A673 (cell line): ENCODE measurements around the gene GAN. TPM values are rescaled to one million over a fixed set of nuclear protein-coding genes. Genes with fewer than 3 reads are reported as not detected.

Experiments used
- BruUV-seq: library from RNA; stranded (reverse); fragments of 400-500 nt; replicated peaks from 2 replicates; lab custom pipeline; 2021; lab: Mats Ljungman, UMichigan
- CTCF ChIA-PET: fragments of 300-600 bp; sonication (Branson Sonifier 250); formaldehyde crosslinking; loops from one replicate; lab custom pipeline; 2022; ENCODE audit warnings: antibody characterized with exemption; lab: Charles Lee
- POLR2A ChIA-PET: fragments of 300-600 bp; sonication (Branson Sonifier 250); formaldehyde crosslinking; loops from one replicate; lab custom pipeline; 2022; ENCODE audit warnings: antibody characterized with exemption; ENCODE audit not compliant: low non-redundant PET; lab: Charles Lee
- DNase-seq: peaks from one replicate; pipeline ENCODE4 v3.0.0-alpha.2; 2015; ENCODE audit warnings: low spot score
- H3K27ac ChIP-seq: fragments of 200-600 bp; sonication (generic); 2 replicates; pipeline ENCODE4 v1.5.1; 2016; ENCODE audit warnings: mixed run types, low read depth, mild to moderate bottlenecking, mixed read lengths, antibody characterized with exemption, low read length; ENCODE audit not compliant: poor library complexity, severe bottlenecking
- H3K27me3 ChIP-seq: fragments of 200-600 bp; sonication (generic); replicated peaks from 2 replicates; pipeline ENCODE4 v1.6.1; 2017; ENCODE audit warnings: mixed run types, low read depth, mild to moderate bottlenecking, mixed read lengths, antibody characterized with exemption, low read length; ENCODE audit not compliant: insufficient read depth, poor library complexity
- H3K36me3 ChIP-seq: fragments of 200-600 bp; sonication (generic); 2 replicates; pipeline ENCODE4 v1.6.1; 2016; ENCODE audit warnings: mixed run types, mild to moderate bottlenecking, mixed read lengths, antibody characterized with exemption, low read length; ENCODE audit not compliant: insufficient read depth, poor library complexity, severe bottlenecking
- H3K4me1 ChIP-seq: fragments of 200-600 bp; sonication (generic); 2 replicates; pipeline ENCODE4 v1.6.1; 2017; ENCODE audit warnings: mixed run types, mild to moderate bottlenecking, mixed read lengths, antibody characterized with exemption, low read length; ENCODE audit not compliant: insufficient read depth, poor library complexity, severe bottlenecking
- H3K4me3 ChIP-seq: fragments of 200-600 bp; sonication (generic); 2 replicates; pipeline ENCODE4 v1.5.1; 2016; ENCODE audit warnings: low read depth, mixed run types, mild to moderate bottlenecking, mixed read lengths, low read length; ENCODE audit not compliant: poor library complexity, severe bottlenecking
- H3K9me3 ChIP-seq: fragments of 200-600 bp; sonication (generic); 2 replicates; pipeline ENCODE4 v1.6.1; 2016; ENCODE audit warnings: mixed run types, low read depth, mild to moderate bottlenecking, mixed read lengths, antibody characterized with exemption, low read length; ENCODE audit not compliant: poor library complexity, severe bottlenecking
- EZH2 ChIP-seq: fragments of 200-600 bp; sonication (generic); IDR thresholded peaks from 2 replicates; pipeline ENCODE4 v1.6.1; 2017; ENCODE audit warnings: borderline replicate concordance, low read depth, mild to moderate bottlenecking, mixed read lengths, antibody characterized with exemption, low read length; ENCODE audit not compliant: poor library complexity, severe bottlenecking
- intact Hi-C: fragments of 100-400 bp; cut with micrococcal nuclease; formaldehyde crosslinking; loops from one replicate; pipeline ENCODE4 v1.10.0; 2022; ENCODE audit not compliant: unreplicated experiment
- total RNA-seq: library from RNA; stranded (reverse); gene quantifications from 2 replicates; pipeline ENCODE4 v1.2.3, GENCODE V29; 2021
- TF ChIP-seq, protein P1 (sequence below): fragments of 300-800, 200-600 bp; sonication (generic); conservative IDR thresholded peaks from 2 replicates; pipeline ENCODE4 v1.5.1; 2017; ENCODE audit warnings: low read depth, mild to moderate bottlenecking, antibody characterized with exemption, low read length, moderate library complexity, mixed read lengths

Gene GAN
- total RNA-seq, 1 experiment from 2014 or later, result 18.0 TPM

DNA sequence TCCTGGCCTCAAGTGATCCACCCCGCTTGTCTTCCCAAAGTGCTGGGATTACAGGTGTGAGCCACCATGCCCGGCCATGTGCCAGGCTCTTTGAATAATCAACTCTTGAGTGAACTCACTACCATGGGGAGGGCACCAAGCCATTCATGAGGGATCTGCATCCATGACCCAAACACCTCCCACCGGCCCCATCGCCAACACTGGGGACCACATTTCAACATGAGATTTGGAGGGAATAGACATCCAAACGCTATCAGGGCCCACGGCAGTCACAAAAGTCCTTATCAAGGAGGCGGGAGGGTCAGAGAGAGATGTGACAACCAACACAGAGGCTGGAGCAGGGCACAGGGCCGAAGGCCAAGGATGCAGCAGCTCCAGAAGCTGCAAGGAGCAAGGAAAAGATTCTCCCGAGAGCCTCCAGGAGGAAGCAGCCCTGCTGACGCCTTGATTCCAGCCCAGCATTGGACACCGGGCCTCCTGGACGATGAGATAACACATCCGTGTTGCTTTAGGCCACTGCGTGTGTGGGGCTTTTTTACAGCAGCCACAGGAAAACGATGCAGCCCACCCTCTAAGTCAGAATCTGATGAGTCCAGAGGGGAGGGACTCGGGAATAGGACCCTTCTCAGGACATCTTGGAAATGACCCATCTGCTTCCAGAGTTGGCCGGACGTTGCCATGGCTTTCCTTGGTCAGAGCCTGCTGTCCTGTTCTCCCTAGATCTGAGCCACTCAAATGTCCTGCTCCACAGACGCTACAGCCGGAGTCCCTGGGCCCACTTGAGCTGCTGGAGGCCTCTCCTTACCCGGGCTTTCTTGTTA is 82.5 kb downstream of the GAN start:
- H3K4me1 ChIP-seq, result no peaks in the 10 kb centered on the region
- no peaks in the 10 kb centered on the region for H3K9me3 ChIP-seq
- no TSS peak for BruUV-seq
- intact Hi-C loops, result loop anchor here (2.0 kb wide), 1 partner anchor 216 kb away; no protein-coding TSS in a partner anchor
- no peak for DNase-seq
- H3K27ac ChIP-seq, result no peak overlapping the region
- CTCF ChIA-PET, result no interaction called here
- no peaks in the 10 kb centered on the region for H3K36me3 ChIP-seq
- H3K4me3 ChIP-seq, result no peak overlapping the region
- POLR2A ChIA-PET, result no interaction called here
- TF ChIP-seq, protein P1, sequence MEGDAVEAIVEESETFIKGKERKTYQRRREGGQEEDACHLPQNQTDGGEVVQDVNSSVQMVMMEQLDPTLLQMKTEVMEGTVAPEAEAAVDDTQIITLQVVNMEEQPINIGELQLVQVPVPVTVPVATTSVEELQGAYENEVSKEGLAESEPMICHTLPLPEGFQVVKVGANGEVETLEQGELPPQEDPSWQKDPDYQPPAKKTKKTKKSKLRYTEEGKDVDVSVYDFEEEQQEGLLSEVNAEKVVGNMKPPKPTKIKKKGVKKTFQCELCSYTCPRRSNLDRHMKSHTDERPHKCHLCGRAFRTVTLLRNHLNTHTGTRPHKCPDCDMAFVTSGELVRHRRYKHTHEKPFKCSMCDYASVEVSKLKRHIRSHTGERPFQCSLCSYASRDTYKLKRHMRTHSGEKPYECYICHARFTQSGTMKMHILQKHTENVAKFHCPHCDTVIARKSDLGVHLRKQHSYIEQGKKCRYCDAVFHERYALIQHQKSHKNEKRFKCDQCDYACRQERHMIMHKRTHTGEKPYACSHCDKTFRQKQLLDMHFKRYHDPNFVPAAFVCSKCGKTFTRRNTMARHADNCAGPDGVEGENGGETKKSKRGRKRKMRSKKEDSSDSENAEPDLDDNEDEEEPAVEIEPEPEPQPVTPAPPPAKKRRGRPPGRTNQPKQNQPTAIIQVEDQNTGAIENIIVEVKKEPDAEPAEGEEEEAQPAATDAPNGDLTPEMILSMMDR, result no peak
- TF ChIP-seq EZH2, result no peak
- H3K27me3 ChIP-seq, result no peaks in the 10 kb centered on the region

DNA sequence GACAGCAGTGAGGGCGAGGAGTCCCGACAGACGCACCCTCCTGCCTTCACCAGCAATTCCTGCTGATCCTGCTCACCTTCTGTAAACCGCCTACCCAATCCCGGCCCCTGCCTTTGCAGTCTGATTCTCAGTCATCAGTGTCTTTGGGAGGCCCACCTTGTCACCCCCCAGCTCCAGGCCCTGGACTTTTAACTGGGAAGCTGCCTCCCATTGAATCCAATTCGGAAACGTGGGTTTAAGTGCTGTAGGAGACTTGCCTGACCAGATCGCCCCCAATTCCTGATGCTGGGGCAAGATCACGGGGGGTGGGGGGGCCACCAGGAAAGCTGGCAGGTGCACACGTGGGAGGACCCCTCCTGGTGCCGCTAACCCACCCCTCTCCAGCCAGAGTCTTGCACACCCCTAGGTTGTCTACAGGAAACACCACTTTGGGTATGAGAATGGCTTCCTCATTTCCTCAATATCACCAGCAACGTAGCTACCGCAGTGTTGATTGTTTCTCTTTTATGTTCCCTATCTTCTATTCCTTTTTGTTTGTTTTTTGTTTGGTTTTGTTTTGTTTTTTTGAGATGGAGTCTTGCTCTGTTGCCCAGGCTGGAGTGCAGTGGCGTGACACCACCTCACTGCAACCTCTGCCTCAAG is 83.2 kb downstream of the GAN start:
- H3K9me3 ChIP-seq, result no peaks in the 10 kb centered on the region
- ChIA-PET CTCF (no interaction called here), POLR2A (no interaction called here)
- no peak for DNase-seq
- no peaks in the 10 kb centered on the region for H3K4me1 ChIP-seq
- intact Hi-C loops, result loop anchor here (2.0 kb wide), 1 partner anchor 215 kb away; no protein-coding TSS in a partner anchor
- BruUV-seq, result no TSS peak
- H3K36me3 ChIP-seq, result no peaks in the 10 kb centered on the region
- TF ChIP-seq, protein P1, result no peak
- no peak for TF ChIP-seq EZH2
- H3K4me3 ChIP-seq, result no peak overlapping the region
- H3K27ac ChIP-seq, result no peak overlapping the region
- no peaks in the 10 kb centered on the region for H3K27me3 ChIP-seq

DNA sequence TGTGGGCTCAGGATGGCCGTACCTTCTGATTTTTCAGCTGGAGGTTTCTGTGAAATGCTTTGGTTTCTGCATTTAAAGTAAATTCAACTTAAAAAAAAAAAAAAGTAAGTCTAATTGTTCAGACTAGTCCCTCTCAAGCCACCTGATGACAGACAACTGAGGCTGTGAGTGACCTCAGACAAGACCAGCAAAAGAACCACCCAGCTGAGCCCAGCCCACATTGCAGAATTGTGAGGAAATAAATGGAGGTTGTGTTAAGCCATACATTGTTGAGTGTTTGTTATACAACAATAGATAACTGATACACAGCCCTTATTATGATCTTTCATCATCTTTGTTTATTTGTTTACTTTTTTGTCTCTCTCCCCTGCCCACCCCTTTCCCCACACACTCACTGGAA is 85.1 kb downstream of the GAN start:
- no peak for TF ChIP-seq EZH2
- TF ChIP-seq, protein P1, result no peak
- Histone ChIP-seq H3K4me3 (no peak overlapping the region), H3K27ac (no peak overlapping the region), H3K9me3 (no peaks in the 10 kb centered on the region), H3K4me1 (no peaks in the 10 kb centered on the region), H3K27me3 (no peaks in the 10 kb centered on the region), H3K36me3 (no peaks in the 10 kb centered on the region)
- intact Hi-C loops, result loop anchor here (5.0 kb wide), 1 partner anchor 337 kb away; no protein-coding TSS in a partner anchor
- no TSS peak for BruUV-seq
- POLR2A ChIA-PET, result no interaction called here
- DNase-seq, result no peak
- CTCF ChIA-PET, result no interaction called here
